Neural progenitor cell (in vitro differentiated cells): Measurements from ENCODE around the gene CYBRD1.

Source experiments
- EZH2 ChIP-seq: fragments of 200-600 bp; sonication (generic); IDR thresholded peaks from 2 replicates; pipeline ENCODE4 v1.6.1; 2017; ENCODE audit warnings: antibody characterized with exemption, mild to moderate bottlenecking, moderate library complexity
- TF ChIP-seq, protein P1 (sequence below): fragments of 200-600 bp; sonication (generic); IDR thresholded peaks from 2 replicates; pipeline ENCODE4 v1.5.1; 2017; ENCODE audit warnings: antibody characterized with exemption, mild to moderate bottlenecking

DNA sequence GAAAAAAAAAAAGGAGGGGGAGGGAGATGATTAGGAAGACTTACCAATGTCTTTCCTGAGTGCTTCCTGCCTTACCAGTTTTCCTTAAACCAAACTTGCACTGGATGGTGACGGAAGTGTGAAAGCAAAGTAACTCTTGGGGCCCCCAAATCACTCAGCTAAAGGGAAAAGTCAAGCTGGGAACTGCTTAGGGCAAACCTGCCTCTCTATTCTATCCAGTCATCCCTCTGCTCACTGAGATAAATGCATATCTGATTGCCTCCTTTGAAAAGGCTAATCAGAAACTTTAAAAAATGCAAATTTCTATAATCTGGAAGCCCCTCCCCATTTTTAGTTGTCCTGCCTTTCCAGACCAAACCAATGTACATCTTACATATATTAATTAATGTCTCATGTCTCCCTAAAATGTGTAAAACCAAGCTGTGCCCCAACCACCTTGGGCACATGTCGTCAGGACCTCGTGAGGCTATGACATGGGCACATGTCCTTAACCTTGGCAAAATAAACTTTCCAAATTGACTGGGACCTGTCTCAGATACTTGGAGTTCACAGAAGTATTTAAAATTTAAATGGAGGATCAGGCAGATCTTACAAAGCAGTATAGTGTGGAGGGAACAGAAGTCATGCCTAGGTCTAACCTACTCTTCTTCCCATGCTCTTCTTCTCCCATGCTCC, 7.2 kb upstream of the CYBRD1 start:
- TF ChIP-seq, protein P1, sequence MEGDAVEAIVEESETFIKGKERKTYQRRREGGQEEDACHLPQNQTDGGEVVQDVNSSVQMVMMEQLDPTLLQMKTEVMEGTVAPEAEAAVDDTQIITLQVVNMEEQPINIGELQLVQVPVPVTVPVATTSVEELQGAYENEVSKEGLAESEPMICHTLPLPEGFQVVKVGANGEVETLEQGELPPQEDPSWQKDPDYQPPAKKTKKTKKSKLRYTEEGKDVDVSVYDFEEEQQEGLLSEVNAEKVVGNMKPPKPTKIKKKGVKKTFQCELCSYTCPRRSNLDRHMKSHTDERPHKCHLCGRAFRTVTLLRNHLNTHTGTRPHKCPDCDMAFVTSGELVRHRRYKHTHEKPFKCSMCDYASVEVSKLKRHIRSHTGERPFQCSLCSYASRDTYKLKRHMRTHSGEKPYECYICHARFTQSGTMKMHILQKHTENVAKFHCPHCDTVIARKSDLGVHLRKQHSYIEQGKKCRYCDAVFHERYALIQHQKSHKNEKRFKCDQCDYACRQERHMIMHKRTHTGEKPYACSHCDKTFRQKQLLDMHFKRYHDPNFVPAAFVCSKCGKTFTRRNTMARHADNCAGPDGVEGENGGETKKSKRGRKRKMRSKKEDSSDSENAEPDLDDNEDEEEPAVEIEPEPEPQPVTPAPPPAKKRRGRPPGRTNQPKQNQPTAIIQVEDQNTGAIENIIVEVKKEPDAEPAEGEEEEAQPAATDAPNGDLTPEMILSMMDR, result no peak
- TF ChIP-seq EZH2, result no peak
